HCT116 (cell line): Measurements from ENCODE around the gene CHRNA9. TPM values are rescaled to one million over a fixed set of nuclear protein-coding genes. Genes with fewer than 3 reads are reported as not detected.

Experiments used
- ATAC-seq: fragments of 200-7000 bp; cut with Tn5 transposase; 2 replicates; pipeline ENCODE4 v1.9.1; 2020; ENCODE audit warnings: mild to moderate bottlenecking, moderate library complexity
- BruUV-seq: library from RNA; stranded (reverse); fragments of 400-500 nt; replicated peaks from 2 replicates; lab custom pipeline; 2021; lab: Mats Ljungman, UMichigan
- CTCF ChIA-PET: fragments of 300-600 bp; sonication (Branson Sonifier 250); formaldehyde crosslinking; loops from one replicate; lab custom pipeline; 2021; ENCODE audit warnings: antibody characterized with exemption; lab: Charles Lee
- POLR2A ChIA-PET: fragments of 300-600, 350-600 bp; sonication (Branson Sonifier 250); formaldehyde crosslinking; loops from one replicate; lab custom pipeline; 2021; ENCODE audit warnings: antibody characterized with exemption; lab: Charles Lee
- RAD21 ChIA-PET, 2 experiments: fragments of 300-600 bp; sonication (Branson Sonifier 250); formaldehyde crosslinking; loops; one replicate each; lab custom pipeline; 2023; ENCODE audit warnings: low total read pairs in 2 of 2; ENCODE audit not compliant: uncharacterized antibody in 2 of 2, unreplicated experiment in 2 of 2, low non-redundant PET in 1 of 2; lab: Charles Lee
- DNase-seq: peaks from one replicate; pipeline ENCODE4 v3.0.0-alpha.2; 2010; ENCODE audit warnings: low read depth, low spot score
- H2AFZ ChIP-seq: fragments of 200-600 bp; shearing (Covaris generic), sonication (generic); 2 replicates; pipeline ENCODE4 v1.6.1; 2017; ENCODE audit warnings: low read depth, mixed run types, mixed read lengths, antibody characterized with exemption, low read length; ENCODE audit not compliant: poor library complexity, severe bottlenecking
- H3K27ac ChIP-seq: 2 replicates; pipeline ENCODE4 v1.5.1; 2012; ENCODE audit warnings: low read depth, low read length
- H3K27me3 ChIP-seq: fragments of 200-600 bp; sonication (generic); 2 replicates; pipeline ENCODE4 v1.6.1; 2016; ENCODE audit warnings: mixed run types, low read length, mixed read lengths; ENCODE audit not compliant: insufficient read depth
- H3K36me3 ChIP-seq, 2 experiments: fragments of 200-500 bp in 1 of 2; fragments of 200-600 bp in 1 of 2; sonication (Bioruptor generic) in 1 of 2; sonication (generic) in 1 of 2; 2 replicates each; pipeline versions ENCODE4 v1.5.1 to v1.6.1; 2014 to 2016; ENCODE audit warnings: low read length in 2 of 2, inconsistent platforms in 1 of 2, mixed read lengths in 1 of 2, mixed run types in 1 of 2; ENCODE audit not compliant: insufficient read depth in 2 of 2, control insufficient read depth in 1 of 2
- H3K4me1 ChIP-seq, 2 experiments: fragments of 200-600 bp in 1 of 2; sonication (generic) in 1 of 2; 2 replicates each; pipeline versions ENCODE4 v1.5.1 to v1.6.1; 2012 to 2017; ENCODE audit warnings: low read length in 2 of 2, inconsistent platforms in 1 of 2, mild to moderate bottlenecking in 1 of 2, mixed read lengths in 1 of 2, mixed run types in 1 of 2, moderate library complexity in 1 of 2; ENCODE audit not compliant: insufficient read depth in 2 of 2, control insufficient read depth in 1 of 2
- H3K4me2 ChIP-seq: fragments of 200-600 bp; sonication (generic); 2 replicates; pipeline ENCODE4 v1.6.1; 2017; ENCODE audit warnings: mixed run types, low read length, mixed read lengths
- H3K4me3 ChIP-seq, 2 experiments: fragments of 200-600 bp in 1 of 2; sonication (generic) in 1 of 2; replicated peaks in 1 of 2; 2 replicates each; pipeline ENCODE4 v1.5.1; 2011 to 2016; ENCODE audit warnings: low read length in 2 of 2, control low read depth in 1 of 2, low read depth in 1 of 2, mild to moderate bottlenecking in 1 of 2, mixed read lengths in 1 of 2, mixed run types in 1 of 2
- H3K79me2 ChIP-seq: fragments of 200-600 bp; sonication (generic); 2 replicates; pipeline ENCODE4 v1.6.1; 2017; ENCODE audit warnings: mild to moderate bottlenecking, mixed run types, low read length, moderate library complexity, mixed read lengths; ENCODE audit not compliant: insufficient read depth
- H3K9ac ChIP-seq: fragments of 200-600 bp; sonication (generic); 2 replicates; pipeline ENCODE4 v1.6.1; 2016; ENCODE audit warnings: low read length, mixed read lengths
- H3K9me2 ChIP-seq: fragments of 200-600 bp; sonication (generic), shearing (Covaris generic); 2 replicates; pipeline ENCODE4 v1.6.1; 2017; ENCODE audit warnings: mixed run types, mild to moderate bottlenecking, moderate library complexity; ENCODE audit not compliant: insufficient read depth
- H3K9me3 ChIP-seq, 2 experiments: fragments of 200-500 bp in 1 of 2; fragments of 200-600 bp in 1 of 2; sonication (Bioruptor generic) in 1 of 2; sonication (generic) in 1 of 2; 2 replicates each; pipeline ENCODE4 v1.6.1; 2014 to 2017; ENCODE audit warnings: low read length in 2 of 2, mixed read lengths in 2 of 2, inconsistent platforms in 1 of 2, low read depth in 1 of 2, mild to moderate bottlenecking in 1 of 2, mixed run types in 1 of 2, moderate library complexity in 1 of 2; ENCODE audit not compliant: control insufficient read depth in 1 of 2, insufficient read depth in 1 of 2
- H4K20me1 ChIP-seq: fragments of 200-600 bp; sonication (generic), shearing (Covaris generic); 2 replicates; pipeline ENCODE4 v1.6.1; 2017; ENCODE audit warnings: mixed run types, mild to moderate bottlenecking, moderate library complexity; ENCODE audit not compliant: insufficient read depth
- CBX3 ChIP-seq: IDR thresholded peaks from 2 replicates; pipeline ENCODE4 v1.6.1; 2012; ENCODE audit warnings: low read depth
- CEBPB ChIP-seq: IDR thresholded peaks from 2 replicates; pipeline ENCODE4 v1.6.1; 2012; ENCODE audit warnings: low read depth
- ELF1 ChIP-seq: IDR thresholded peaks from 2 replicates; pipeline ENCODE4 v1.6.1; 2012; ENCODE audit warnings: low read depth, borderline replicate concordance
- EZH2 ChIP-seq: fragments of 200-600 bp; sonication (generic); IDR thresholded peaks from 2 replicates; pipeline ENCODE4 v1.6.1; 2017; ENCODE audit warnings: antibody characterized with exemption, mixed run types
- FOSL1 ChIP-seq: IDR thresholded peaks from 2 replicates; pipeline ENCODE4 v1.6.1; 2012; ENCODE audit warnings: low read depth
- JUND ChIP-seq: IDR thresholded peaks from 2 replicates; pipeline ENCODE4 v1.6.1; 2012
- MAX ChIP-seq: IDR thresholded peaks from 2 replicates; pipeline ENCODE4 v1.6.1; 2012
- POLR2A ChIP-seq: IDR thresholded peaks from 2 replicates; pipeline ENCODE4 v1.7.0; 2011; ENCODE audit warnings: borderline replicate concordance; ENCODE audit not compliant: insufficient read depth, insufficient read length; ENCODE audit errors: extremely low read depth
- POLR2AphosphoS5 ChIP-seq: IDR thresholded peaks from 2 replicates; pipeline ENCODE4 v1.6.1; 2011; ENCODE audit warnings: mild to moderate bottlenecking, low read depth, low read length, moderate library complexity
- SIN3A ChIP-seq: IDR thresholded peaks from 2 replicates; pipeline ENCODE4 v1.6.1; 2012; ENCODE audit warnings: low read depth
- SRF ChIP-seq: IDR thresholded peaks from 2 replicates; pipeline ENCODE4 v1.6.1; 2012; ENCODE audit warnings: low read depth
- TCF7L2 ChIP-seq: IDR thresholded peaks from 2 replicates; pipeline ENCODE4 v1.7.0; 2011; ENCODE audit warnings: borderline replicate concordance, inconsistent platforms; ENCODE audit not compliant: insufficient read depth, insufficient read length; ENCODE audit errors: extremely low read depth
- ZBTB33 ChIP-seq: IDR thresholded peaks from 2 replicates; pipeline ENCODE4 v1.6.1; 2011; ENCODE audit warnings: mild to moderate bottlenecking, low read length, moderate library complexity; ENCODE audit not compliant: insufficient replicate concordance; ENCODE audit errors: extremely low read depth
- ZFX ChIP-seq: fragments of 450-650 bp; IDR thresholded peaks from 2 replicates; pipeline ENCODE4 v1.6.1; 2017
- intact Hi-C: fragments of 100-400 bp; cut with micrococcal nuclease; formaldehyde crosslinking; loops from 2 replicates; pipeline ENCODE4 v1.10.0; 2022
- total RNA-seq: library from RNA; stranded (reverse); gene quantifications from one replicate; pipeline ENCODE4 v1.2.1, GENCODE V29; 2021; ENCODE audit not compliant: unreplicated experiment
- TF ChIP-seq, protein P1 (sequence below): IDR thresholded peaks from 2 replicates; pipeline ENCODE4 v1.6.1; 2012
- TF ChIP-seq, protein P2 (sequence below): IDR thresholded peaks from 2 replicates; pipeline ENCODE4 v1.6.1; 2012; ENCODE audit warnings: low read depth

The CHRNA9 gene
- total RNA-seq, 1 experiment from 2014 or later = not detected

GRCh38 chr4:40285692-40286091, 49.4 kb upstream of the CHRNA9 start:
- CTCF ChIA-PET = no interaction called here
- H3K36me3 ChIP-seq = no peaks in the 10 kb centered on the region
- H3K9me2 ChIP-seq = no peaks in the 10 kb centered on the region
- no peak overlapping the region for H2AFZ ChIP-seq
- BruUV-seq = no TSS peak
- DNase-seq = no peak
- peaks cover 4 to 21% of the 10 kb centered on the region in 2 experiments for H3K4me1 ChIP-seq
- peaks cover 0 to 7% of the 10 kb centered on the region in 2 experiments; a peak in 1 of 4 replicates for H3K9me3 ChIP-seq
- no peak for TF ChIP-seq POLR2A
- TF ChIP-seq POLR2AphosphoS5 = no peak
- TF ChIP-seq, protein P1, sequence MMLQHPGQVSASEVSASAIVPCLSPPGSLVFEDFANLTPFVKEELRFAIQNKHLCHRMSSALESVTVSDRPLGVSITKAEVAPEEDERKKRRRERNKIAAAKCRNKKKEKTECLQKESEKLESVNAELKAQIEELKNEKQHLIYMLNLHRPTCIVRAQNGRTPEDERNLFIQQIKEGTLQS = no peak
- no peak for TF ChIP-seq ZFX
- TF ChIP-seq FOSL1 = no peak
- no peak for TF ChIP-seq TCF7L2
- no peak for TF ChIP-seq CBX3
- TF ChIP-seq EZH2 = no peak
- no peak for TF ChIP-seq MAX
- no peak for TF ChIP-seq JUND
- TF ChIP-seq ELF1 = no peak
- TF ChIP-seq, all 23 proteins: peak for 0
- H4K20me1 ChIP-seq = no peaks in the 10 kb centered on the region
- no peak overlapping the region for H3K4me2 ChIP-seq
- ATAC-seq = no peak
- H3K79me2 ChIP-seq = no peaks in the 10 kb centered on the region
- no peak overlapping the region for H3K9ac ChIP-seq
- H3K27ac ChIP-seq = no peak overlapping the region
- no peak overlapping the region for H3K4me3 ChIP-seq
- intact Hi-C loops = no loop called here
- H3K27me3 ChIP-seq = no peaks in the 10 kb centered on the region
- ChIA-PET POLR2A (no interaction called here), RAD21 (no interaction called here)

- no peaks in the 10 kb centered on the region for H3K27me3 ChIP-seq
- peaks cover 1 to 14% of the 10 kb centered on the region in 2 experiments; a peak in 3 of 4 replicates for H3K4me1 ChIP-seq
- no TSS peak for BruUV-seq
- no peaks in the 10 kb centered on the region for H3K9me3 ChIP-seq
- ChIA-PET POLR2A (no interaction called here), CTCF (no interaction called here), RAD21 (no interaction called here)
- intact Hi-C loops = no loop called here
- no peak overlapping the region for H3K9ac ChIP-seq
- H4K20me1 ChIP-seq = no peaks in the 10 kb centered on the region
- no peak overlapping the region for H3K4me3 ChIP-seq
- no peak overlapping the region for H3K4me2 ChIP-seq
- no peak overlapping the region for H2AFZ ChIP-seq
- H3K27ac ChIP-seq = no peak overlapping the region
- no peak for ATAC-seq
- H3K36me3 ChIP-seq = no peaks in the 10 kb centered on the region
- H3K79me2 ChIP-seq = no peaks in the 10 kb centered on the region
- no peak for DNase-seq
- no peaks in the 10 kb centered on the region for H3K9me2 ChIP-seq
- TF ChIP-seq CEBPB = no peak
- TF ChIP-seq, protein P2, sequence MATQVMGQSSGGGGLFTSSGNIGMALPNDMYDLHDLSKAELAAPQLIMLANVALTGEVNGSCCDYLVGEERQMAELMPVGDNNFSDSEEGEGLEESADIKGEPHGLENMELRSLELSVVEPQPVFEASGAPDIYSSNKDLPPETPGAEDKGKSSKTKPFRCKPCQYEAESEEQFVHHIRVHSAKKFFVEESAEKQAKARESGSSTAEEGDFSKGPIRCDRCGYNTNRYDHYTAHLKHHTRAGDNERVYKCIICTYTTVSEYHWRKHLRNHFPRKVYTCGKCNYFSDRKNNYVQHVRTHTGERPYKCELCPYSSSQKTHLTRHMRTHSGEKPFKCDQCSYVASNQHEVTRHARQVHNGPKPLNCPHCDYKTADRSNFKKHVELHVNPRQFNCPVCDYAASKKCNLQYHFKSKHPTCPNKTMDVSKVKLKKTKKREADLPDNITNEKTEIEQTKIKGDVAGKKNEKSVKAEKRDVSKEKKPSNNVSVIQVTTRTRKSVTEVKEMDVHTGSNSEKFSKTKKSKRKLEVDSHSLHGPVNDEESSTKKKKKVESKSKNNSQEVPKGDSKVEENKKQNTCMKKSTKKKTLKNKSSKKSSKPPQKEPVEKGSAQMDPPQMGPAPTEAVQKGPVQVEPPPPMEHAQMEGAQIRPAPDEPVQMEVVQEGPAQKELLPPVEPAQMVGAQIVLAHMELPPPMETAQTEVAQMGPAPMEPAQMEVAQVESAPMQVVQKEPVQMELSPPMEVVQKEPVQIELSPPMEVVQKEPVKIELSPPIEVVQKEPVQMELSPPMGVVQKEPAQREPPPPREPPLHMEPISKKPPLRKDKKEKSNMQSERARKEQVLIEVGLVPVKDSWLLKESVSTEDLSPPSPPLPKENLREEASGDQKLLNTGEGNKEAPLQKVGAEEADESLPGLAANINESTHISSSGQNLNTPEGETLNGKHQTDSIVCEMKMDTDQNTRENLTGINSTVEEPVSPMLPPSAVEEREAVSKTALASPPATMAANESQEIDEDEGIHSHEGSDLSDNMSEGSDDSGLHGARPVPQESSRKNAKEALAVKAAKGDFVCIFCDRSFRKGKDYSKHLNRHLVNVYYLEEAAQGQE = no peak
- no peak for TF ChIP-seq MAX
- TF ChIP-seq ELF1 = no peak
- TF ChIP-seq ZFX = no peak
- no peak for TF ChIP-seq SIN3A
- TF ChIP-seq SRF = no peak
- TF ChIP-seq ZBTB33 = no peak
- TF ChIP-seq CBX3 = no peak
Observed at GRCh38 chr4:40288566-40288965, 46.6 kb upstream of the CHRNA9 start.
